ENCODE data around the gene OR52M1.
A peak's percentile ranks its signal among the peaks of the same experiment; 100 is the strongest.

The OR52M1 gene

GRCh38 chr11:4541071-4541470 lies 3.9 kb upstream of the OR52M1 start:
- no peak overlapping the region for H3K4me3 ChIP-seq (replicated peaks in 1 of 2; ENCODE audit: low read depth in 2 of 2, low read length in 2 of 2)
- no peak for DNase-seq (ENCODE audit: low read depth in 2 of 2)
- no peak for TF ChIP-seq CTCF (IDR thresholded peaks at IDR 0.05; ENCODE audit: low read depth, low read length)

- H3K4me3 ChIP-seq (replicated peaks in 1 of 2; ENCODE audit: low read depth in 2 of 2, low read length in 2 of 2) = no peak overlapping the region
- no peak for TF ChIP-seq CTCF (IDR thresholded peaks at IDR 0.05; ENCODE audit: low read depth, low read length)
- DNase-seq (ENCODE audit: low read depth in 2 of 2) = peak in 1 of 2 donors; percentile 36
These were observed 1.4 kb upstream of the OR52M1 start for GRCh38 chr11:4543561-4543960.

- no peak for DNase-seq (ENCODE audit: low read depth in 2 of 2)
- TF ChIP-seq CTCF (IDR thresholded peaks at IDR 0.05; ENCODE audit: low read depth, low read length) = no peak
- no peak overlapping the region for H3K4me3 ChIP-seq (replicated peaks in 1 of 2; ENCODE audit: low read depth in 2 of 2, low read length in 2 of 2)
These were observed 1.9 kb downstream of the OR52M1 start for GRCh38 chr11:4546878-4547277.

GRCh38 chr11:4547416-4547815 lies 2.4 kb downstream of the OR52M1 start:
- H3K4me3 ChIP-seq (replicated peaks in 1 of 2; ENCODE audit: low read depth in 2 of 2, low read length in 2 of 2) = no peak overlapping the region
- no peak for DNase-seq (ENCODE audit: low read depth in 2 of 2)
- TF ChIP-seq CTCF (IDR thresholded peaks at IDR 0.05; ENCODE audit: low read depth, low read length) = no peak

- peak; percentile 1 to 35 for DNase-seq (ENCODE audit: low read depth in 2 of 2)
These were observed 6.5 kb downstream of the OR52M1 start for GRCh38 chr11:4551346-4551979.

GRCh38 chr11:4559527-4560440 lies 14.8 kb downstream of the OR52M1 start:
- H3K4me3 ChIP-seq (replicated peaks in 1 of 2; ENCODE audit: low read depth in 2 of 2, low read length in 2 of 2) = no peak overlapping the region
- TF ChIP-seq CTCF (IDR thresholded peaks at IDR 0.05; ENCODE audit: low read depth, low read length) = no peak
- no peak for DNase-seq (ENCODE audit: low read depth in 2 of 2)

More at GRCh38 chr11:4551346-4551979, 6.5 kb downstream of the OR52M1 start:
- peak; percentile 41 for TF ChIP-seq CTCF (IDR thresholded peaks at IDR 0.05; ENCODE audit: low read depth, low read length)
- H3K4me3 ChIP-seq (replicated peaks in 1 of 2; ENCODE audit: low read depth in 2 of 2, low read length in 2 of 2) = no peak overlapping the region
